ENCODE measurements around the gene TMC4.

The TMC4 gene

DNA sequence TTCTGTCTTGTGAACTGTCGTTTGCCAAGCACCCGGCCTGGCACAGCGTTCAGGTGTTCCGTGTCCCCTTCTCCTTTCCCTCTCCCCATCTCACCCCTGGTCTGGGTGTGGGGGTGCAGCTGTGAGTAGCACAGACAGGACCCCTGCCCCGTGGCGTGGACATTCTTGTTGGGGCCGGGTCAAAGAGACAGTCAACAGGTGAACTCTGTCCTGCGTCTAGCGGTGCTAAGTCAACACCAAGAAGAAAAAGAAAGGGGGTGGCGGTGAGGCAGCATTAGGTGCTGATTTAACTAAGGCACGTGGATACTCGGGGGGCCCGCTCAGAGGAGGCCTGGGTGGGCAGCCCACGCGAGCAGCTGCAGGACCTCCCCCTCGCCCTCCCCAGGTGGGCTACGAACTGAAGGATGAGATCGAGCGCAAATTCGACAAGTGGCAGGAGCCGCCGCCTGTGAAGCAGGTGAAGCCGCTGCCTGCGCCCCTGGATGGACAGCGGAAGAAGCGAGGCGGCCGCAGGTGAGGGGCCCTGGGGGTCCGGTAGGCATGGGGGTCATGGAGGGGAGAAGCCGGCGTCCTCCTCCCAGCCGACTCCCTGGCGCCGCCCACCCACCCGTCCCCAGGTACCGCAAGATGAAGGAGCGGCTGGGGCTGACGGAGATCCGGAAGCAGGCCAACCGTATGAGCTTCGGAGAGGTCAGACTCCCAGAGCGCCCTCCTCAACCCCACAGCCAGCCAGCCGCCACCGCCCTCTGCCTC lies 45.1 kb downstream of the TMC4 start:
- DNase-seq: no peak

GRCh38 chr19:54125713-54126112 lies 47.2 kb downstream of the TMC4 start:
- DNase-seq: no peak

DNA sequence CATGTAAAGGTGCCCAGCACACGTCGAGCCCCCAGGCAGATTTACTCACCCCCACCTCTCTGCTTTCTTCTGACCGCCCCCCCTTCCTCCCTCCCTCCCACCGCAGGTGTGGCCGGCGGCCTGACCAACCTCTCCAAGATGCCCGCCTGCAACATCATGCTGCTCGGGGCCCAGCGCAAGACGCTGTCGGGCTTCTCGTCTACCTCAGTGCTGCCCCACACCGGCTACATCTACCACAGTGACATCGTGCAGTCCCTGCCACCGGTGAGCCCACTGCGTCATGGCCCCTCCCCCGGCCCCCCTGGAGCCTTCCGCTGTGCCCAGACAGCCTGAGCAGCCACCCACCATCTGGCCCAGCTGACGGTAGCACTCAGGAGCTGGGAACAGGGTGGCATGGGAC lies 48.6 kb downstream of the TMC4 start:
- no peak for DNase-seq

DNA sequence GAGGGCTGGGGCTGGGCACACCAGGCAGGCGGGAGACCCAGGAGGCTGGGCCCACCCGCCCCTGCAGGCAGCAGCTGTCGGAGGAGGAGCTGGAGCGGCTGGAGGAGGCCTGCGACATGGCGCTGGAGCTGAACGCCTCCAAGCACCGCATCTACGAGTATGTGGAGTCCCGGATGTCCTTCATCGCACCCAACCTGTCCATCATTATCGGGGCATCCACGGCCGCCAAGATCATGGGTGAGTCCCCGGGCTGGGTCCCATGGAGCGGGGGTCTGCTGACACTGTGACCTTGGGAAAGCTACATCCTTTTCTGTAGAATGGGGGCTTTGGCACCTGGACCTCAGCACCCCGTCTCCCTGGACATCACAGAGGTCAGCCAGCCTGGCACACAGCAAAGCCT lies 49.3 kb downstream of the TMC4 start:
- DNase-seq: no peak

DNA sequence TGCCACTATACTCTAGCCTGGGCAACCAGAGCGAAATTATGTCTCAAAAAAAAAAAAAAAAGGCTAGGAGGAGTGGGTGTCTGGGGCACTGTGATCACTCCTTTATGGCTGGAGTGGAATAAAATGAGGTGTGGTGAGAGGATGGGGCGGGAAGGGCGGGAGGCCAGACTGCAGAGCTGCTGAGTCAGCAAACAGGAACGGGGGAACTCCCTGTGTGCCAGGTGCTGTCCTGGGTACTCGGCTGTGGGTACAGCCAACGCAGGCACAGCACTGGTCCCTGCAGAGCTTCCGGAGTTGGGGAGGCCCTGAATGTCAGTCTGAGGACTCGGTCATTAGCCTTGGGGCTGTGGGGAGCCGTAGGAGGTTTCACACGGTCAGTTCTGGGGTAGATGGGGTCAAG lies 51.7 kb downstream of the TMC4 start:
- DNase-seq: no peak

DNA sequence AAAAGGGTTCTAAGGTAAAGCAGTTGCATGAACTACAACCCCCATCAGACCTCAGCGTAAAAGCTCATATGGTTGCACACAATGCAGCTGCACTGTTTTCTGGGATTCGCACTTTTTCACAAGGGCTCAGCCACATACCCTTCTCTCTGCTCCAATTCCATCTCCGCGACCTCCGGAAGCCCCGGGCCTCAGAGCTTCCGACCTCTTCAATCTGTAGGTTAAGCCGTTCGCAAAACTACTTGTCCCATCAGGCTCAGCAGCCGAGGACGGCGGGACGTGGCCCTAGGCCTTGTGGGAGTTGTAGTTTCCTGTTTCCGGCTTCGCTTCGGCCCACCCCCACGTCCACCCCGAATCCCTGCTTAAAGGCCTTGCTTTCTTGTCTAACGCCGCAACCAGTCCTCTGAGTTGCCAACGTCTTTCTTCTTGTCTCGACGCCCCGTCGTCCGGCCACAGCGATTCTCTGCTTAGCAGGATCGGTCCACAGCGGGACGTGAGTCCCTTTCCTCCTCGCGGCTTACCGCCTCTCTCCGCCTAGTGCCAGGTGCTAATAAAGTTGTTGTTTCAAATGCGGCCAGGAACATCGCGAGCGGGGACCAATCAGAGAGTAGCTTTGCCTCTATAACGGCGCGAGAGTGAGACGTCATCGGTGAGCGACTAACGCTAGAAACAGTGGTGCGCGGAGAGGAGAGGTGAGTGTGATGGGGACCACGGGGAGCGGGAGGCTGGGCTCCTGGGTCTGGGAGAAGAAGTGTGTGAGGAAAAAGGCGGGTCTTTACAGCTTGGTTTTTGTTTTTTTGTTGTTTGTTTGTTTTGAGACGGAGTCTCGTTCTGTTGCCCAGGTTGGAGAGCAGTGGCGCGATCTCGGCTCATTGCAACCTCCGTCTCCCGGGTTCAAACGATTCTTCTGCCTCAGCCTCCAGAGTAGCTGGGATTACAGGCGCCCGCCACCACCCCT lies 57.6 kb downstream of the TMC4 start, which contains the start of the genes PRPF31 and TFPT:
TSS of gene PRPF31 (plus strand) at position 646 of the 955 bp plus-strand sequence. CDS start 2,525 bp downstream, outside the sequence.
TSS of gene TFPT (minus strand) at position 549 of the 955 bp plus-strand sequence. CDS start at position 161, 388 bp downstream.
- peak; percentile 99 for DNase-seq

DNA sequence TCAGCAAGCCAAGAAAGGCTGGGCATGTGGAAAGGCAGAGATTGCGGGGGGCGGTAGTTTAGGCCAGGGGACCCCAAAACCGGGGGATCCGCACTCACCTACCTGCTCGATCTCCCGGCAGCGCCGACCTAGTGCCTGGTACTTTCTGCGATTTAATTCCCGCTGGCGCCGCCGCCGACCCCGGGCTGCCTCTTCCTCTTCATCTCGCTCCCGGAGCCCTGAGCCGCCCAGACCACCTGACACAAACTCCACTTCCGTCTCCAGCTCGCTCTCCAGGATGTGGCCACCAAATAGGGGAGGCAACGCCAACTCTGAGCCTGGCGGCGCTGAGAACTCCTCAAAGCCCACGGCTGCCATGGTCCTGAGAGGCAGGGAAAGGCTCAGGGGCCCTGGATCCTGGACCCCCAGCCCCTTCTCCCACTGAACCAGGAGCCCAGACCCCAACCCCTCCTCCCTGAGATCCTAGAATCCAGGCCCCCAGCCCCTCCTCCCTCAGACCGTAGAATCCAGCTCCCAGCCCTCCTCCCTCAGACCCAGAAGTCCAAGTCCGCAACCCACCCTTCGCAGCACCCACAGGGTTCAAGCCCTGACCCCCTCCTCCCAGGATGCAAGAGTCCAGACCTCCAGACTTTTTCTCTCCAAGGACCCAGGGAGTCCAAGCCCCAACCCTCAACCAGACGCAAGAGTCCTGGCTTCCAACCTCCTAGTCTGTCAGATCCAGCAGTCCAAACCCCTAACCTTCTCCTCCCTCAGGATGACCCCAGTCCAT lies 58.4 kb downstream of the TMC4 start:
- peak; percentile 82 for DNase-seq
